ENCODE data around the gene UCHL3. TPM values are rescaled to one million over a fixed set of nuclear protein-coding genes. Genes with fewer than 3 reads are reported as not detected.

UCHL3 gene
- total and polyA plus RNA-seq, 2 donors (not counting 3 experiments of a cell fraction or from before 2014, with no cell fraction given): 31.3 to 46.8 TPM

GRCh38 chr13:75583091-75583490 lies 33.5 kb downstream of the UCHL3 start:
- H3K27me3 ChIP-seq (ENCODE audit: control insufficient read depth in 2 of 2, insufficient read depth in 2 of 2, low read length in 2 of 2): no peaks in the 10 kb centered on the region
- ChIA-PET POLR2A (no interaction called here), CTCF (no interaction called here)
- no peaks in the 10 kb centered on the region for H3K9me1 ChIP-seq (replicated peaks; ENCODE audit: control insufficient read depth, extremely low read depth, insufficient read depth, low read length)
- intact Hi-C loops (cut with micrococcal nuclease): loop anchor here (5.0 kb wide), 1 partner anchor 39 kb away; no protein-coding TSS in a partner anchor
- peaks cover 2% of the 10 kb centered on the region in 2 experiments for H3K36me3 ChIP-seq (ENCODE audit: control insufficient read depth in 2 of 2, extremely low read depth in 1 of 2, insufficient read depth in 2 of 2, low read length in 2 of 2)
- no peak overlapping the region for H3K27ac ChIP-seq (ENCODE audit: insufficient read depth, low read depth, low read length)
- H3K79me2 ChIP-seq (ENCODE audit: control insufficient read depth, insufficient read depth, low read length): no peaks in the 10 kb centered on the region
- H4K20me1 ChIP-seq (replicated peaks; ENCODE audit: control insufficient read depth, extremely low read depth, insufficient read depth, low read length): no peaks in the 10 kb centered on the region
- no peak for FAIRE-seq
- BruUV-seq (replicated peaks): no TSS peak
- no peak overlapping the region for H3K9ac ChIP-seq (replicated peaks; ENCODE audit: extremely low read depth, insufficient read depth, low read length)
- H3K4me3 ChIP-seq (replicated peaks in 1 of 3; ENCODE audit: insufficient read depth in 1 of 3, low read depth in 1 of 3, low read length in 3 of 3): no peak overlapping the region
- no peaks in the 10 kb centered on the region for H3K4me1 ChIP-seq (ENCODE audit: control insufficient read depth, extremely low read depth, insufficient read depth, low read length)
- no peak overlapping the region for H2AFZ ChIP-seq (ENCODE audit: low read depth, low read length)
- no peaks in the 10 kb centered on the region for H3K9me3 ChIP-seq (replicated peaks; ENCODE audit: control insufficient read depth, insufficient read depth, low read length)
- H3K4me2 ChIP-seq (ENCODE audit: insufficient read depth, low read length): no peak overlapping the region
- TF ChIP-seq GATA2 (IDR thresholded peaks at IDR 0.05; ENCODE audit: insufficient read depth, insufficient read length, low read depth, low read length) (no peak), CTCF (IDR thresholded peaks at IDR 0.05; ENCODE audit: extremely low read depth in 1 of 2, insufficient read depth in 1 of 2, low read depth in 1 of 2, low read length in 2 of 2) (no peak), EZH2 (IDR thresholded peaks at IDR 0.05; ENCODE audit: borderline replicate concordance, low read depth, low read length, severe bottlenecking) (no peak), MAX (IDR thresholded peaks at IDR 0.05; ENCODE audit: insufficient read depth, insufficient read length) (no peak)
- dilution Hi-C loops (cut with MboI; ENCODE audit: extremely low pct_ligation_motif_present, low sequenced_read_pairs): no loop called here
- DNase-seq (ENCODE audit: low read depth, low spot score): no peak

- H3K79me2 ChIP-seq (ENCODE audit: control insufficient read depth, insufficient read depth, low read length): no peaks in the 10 kb centered on the region
- intact Hi-C loops (cut with micrococcal nuclease): no loop called here
- POLR2A ChIA-PET: no interaction called here
Observed at GRCh38 chr13:75585153-75585552, 35.6 kb downstream of the UCHL3 start.

More at GRCh38 chr13:75585153-75585552, 35.6 kb downstream of the UCHL3 start:
- Histone ChIP-seq H2AFZ (ENCODE audit: low read depth, low read length) (no peak overlapping the region), H3K9me3 (replicated peaks; ENCODE audit: control insufficient read depth, insufficient read depth, low read length) (no peaks in the 10 kb centered on the region), H3K27me3 (ENCODE audit: control insufficient read depth in 2 of 2, insufficient read depth in 2 of 2, low read length in 2 of 2) (no peaks in the 10 kb centered on the region), H3K4me2 (ENCODE audit: insufficient read depth, low read length) (no peak overlapping the region), H3K9me1 (replicated peaks; ENCODE audit: control insufficient read depth, extremely low read depth, insufficient read depth, low read length) (no peaks in the 10 kb centered on the region), H4K20me1 (replicated peaks; ENCODE audit: control insufficient read depth, extremely low read depth, insufficient read depth, low read length) (no peaks in the 10 kb centered on the region), H3K9ac (replicated peaks; ENCODE audit: extremely low read depth, insufficient read depth, low read length) (no peak overlapping the region), H3K4me1 (ENCODE audit: control insufficient read depth, extremely low read depth, insufficient read depth, low read length) (no peaks in the 10 kb centered on the region), H3K36me3 (ENCODE audit: control insufficient read depth in 2 of 2, extremely low read depth in 1 of 2, insufficient read depth in 2 of 2, low read length in 2 of 2) (peaks cover 2 to 3% of the 10 kb centered on the region in 2 experiments), H3K27ac (ENCODE audit: insufficient read depth, low read depth, low read length) (no peak overlapping the region), H3K4me3 (replicated peaks in 1 of 3; ENCODE audit: insufficient read depth in 1 of 3, low read depth in 1 of 3, low read length in 3 of 3) (no peak overlapping the region)
- TF ChIP-seq MAX (IDR thresholded peaks at IDR 0.05; ENCODE audit: insufficient read depth, insufficient read length) (no peak), POLR2AphosphoS5 (IDR thresholded peaks at IDR 0.05; ENCODE audit: insufficient read depth, low read depth, low read length) (no peak), POLR2A (IDR thresholded peaks at IDR 0.05; ENCODE audit: low read depth, low read length) (no peak), JUN (IDR thresholded peaks at IDR 0.05; ENCODE audit: borderline replicate concordance, insufficient read depth, insufficient read length, low read depth) (no peak), FOS (IDR thresholded peaks at IDR 0.05; ENCODE audit: borderline replicate concordance, insufficient read depth, low read length) (no peak), CTCF (IDR thresholded peaks at IDR 0.05; ENCODE audit: extremely low read depth in 1 of 2, insufficient read depth in 1 of 2, low read depth in 1 of 2, low read length in 2 of 2) (no peak), EZH2 (IDR thresholded peaks at IDR 0.05; ENCODE audit: borderline replicate concordance, low read depth, low read length, severe bottlenecking) (no peak), GATA2 (IDR thresholded peaks at IDR 0.05; ENCODE audit: insufficient read depth, insufficient read length, low read depth, low read length) (no peak), MYC (IDR thresholded peaks at IDR 0.05; ENCODE audit: low read depth, low read length) (no peak)
- dilution Hi-C loops (cut with MboI; ENCODE audit: extremely low pct_ligation_motif_present, low sequenced_read_pairs): no loop called here
- DNase-seq (ENCODE audit: low read depth, low spot score) (no peak), FAIRE-seq (no peak)
- CTCF ChIA-PET: no interaction called here
- no TSS peak for BruUV-seq (replicated peaks)
